Measurements from ENCODE around the gene TNFRSF4. TPM values are rescaled to one million over a fixed set of nuclear protein-coding genes. Genes with fewer than 3 reads are reported as not detected.

TNFRSF4 gene
- total RNA-seq, 1 experiment from 2014 or later = not detected

- no peak for DNase-seq (ENCODE audit: low read depth)
- in situ Hi-C loops (cut with HindIII; ENCODE audit: low pct_unique_long_range_greater_than_20kb, low sequenced_read_pairs) = no loop called here
These were observed 32.8 kb upstream of the TNFRSF4 start, which contains the start of gene C1QTNF12 for GRCh38 chr1:1246577-1247340. Gene C1QTNF12 (minus strand): TSS chr1:1246722. CDS start chr1:1246690, 32 bp downstream.

- in situ Hi-C loops (cut with HindIII; ENCODE audit: low pct_unique_long_range_greater_than_20kb, low sequenced_read_pairs) = no loop called here
- DNase-seq (ENCODE audit: low read depth) = no peak
These were observed 32.0 kb upstream of the TNFRSF4 start for GRCh38 chr1:1245817-1246576.

- in situ Hi-C loops (cut with HindIII; ENCODE audit: low pct_unique_long_range_greater_than_20kb, low sequenced_read_pairs) = no loop called here
- DNase-seq (ENCODE audit: low read depth) = no peak
These were observed 31.3 kb upstream of the TNFRSF4 start for GRCh38 chr1:1245178-1245816.

- in situ Hi-C loops (cut with HindIII; ENCODE audit: low pct_unique_long_range_greater_than_20kb, low sequenced_read_pairs) = no loop called here
- DNase-seq (ENCODE audit: low read depth) = no peak
These were observed 30.3 kb upstream of the TNFRSF4 start for GRCh38 chr1:1244192-1244811.

GRCh38 chr1:1243807-1244191 lies 29.8 kb upstream of the TNFRSF4 start:
- no peak for DNase-seq (ENCODE audit: low read depth)
- in situ Hi-C loops (cut with HindIII; ENCODE audit: low pct_unique_long_range_greater_than_20kb, low sequenced_read_pairs) = no loop called here

GRCh38 chr1:1243266-1243660 lies 29.3 kb upstream of the TNFRSF4 start:
- in situ Hi-C loops (cut with HindIII; ENCODE audit: low pct_unique_long_range_greater_than_20kb, low sequenced_read_pairs) = no loop called here
- no peak for DNase-seq (ENCODE audit: low read depth)

- no peak for DNase-seq (ENCODE audit: low read depth)
- in situ Hi-C loops (cut with HindIII; ENCODE audit: low pct_unique_long_range_greater_than_20kb, low sequenced_read_pairs) = no loop called here
These were observed 28.7 kb upstream of the TNFRSF4 start for GRCh38 chr1:1242461-1243265.

- in situ Hi-C loops (cut with HindIII; ENCODE audit: low pct_unique_long_range_greater_than_20kb, low sequenced_read_pairs) = no loop called here
These were observed 27.8 kb upstream of the TNFRSF4 start for GRCh38 chr1:1241588-1242219.

GRCh38 chr1:1240822-1241587 lies 27.1 kb upstream of the TNFRSF4 start:
- in situ Hi-C loops (cut with HindIII; ENCODE audit: low pct_unique_long_range_greater_than_20kb, low sequenced_read_pairs) = no loop called here
- no peak for DNase-seq (ENCODE audit: low read depth)

More at GRCh38 chr1:1241588-1242219, 27.8 kb upstream of the TNFRSF4 start:
- DNase-seq (ENCODE audit: low read depth) = no peak

- in situ Hi-C loops (cut with HindIII; ENCODE audit: low pct_unique_long_range_greater_than_20kb, low sequenced_read_pairs) = no loop called here
These were observed 26.4 kb upstream of the TNFRSF4 start for GRCh38 chr1:1240348-1240732.

GRCh38 chr1:1239614-1240347 lies 25.8 kb upstream of the TNFRSF4 start:
- DNase-seq (ENCODE audit: low read depth) = no peak
- in situ Hi-C loops (cut with HindIII; ENCODE audit: low pct_unique_long_range_greater_than_20kb, low sequenced_read_pairs) = no loop called here

More at GRCh38 chr1:1240348-1240732, 26.4 kb upstream of the TNFRSF4 start:
- DNase-seq (ENCODE audit: low read depth) = no peak

- in situ Hi-C loops (cut with HindIII; ENCODE audit: low pct_unique_long_range_greater_than_20kb, low sequenced_read_pairs) = no loop called here
These were observed 25.3 kb upstream of the TNFRSF4 start for GRCh38 chr1:1239227-1239613.

GRCh38 chr1:1238702-1239178 lies 24.8 kb upstream of the TNFRSF4 start:
- no peak for DNase-seq (ENCODE audit: low read depth)
- in situ Hi-C loops (cut with HindIII; ENCODE audit: low pct_unique_long_range_greater_than_20kb, low sequenced_read_pairs) = no loop called here

More at GRCh38 chr1:1239227-1239613, 25.3 kb upstream of the TNFRSF4 start:
- DNase-seq (ENCODE audit: low read depth) = no peak

- no peak for DNase-seq (ENCODE audit: low read depth)
- in situ Hi-C loops (cut with HindIII; ENCODE audit: low pct_unique_long_range_greater_than_20kb, low sequenced_read_pairs) = no loop called here
These were observed 24.1 kb upstream of the TNFRSF4 start for GRCh38 chr1:1237874-1238701.
